Activated T-cell treated with anti-CD3 and anti-CD28 coated beads for 48 hours (primary cell): ENCODE measurements around the gene DNAJB9.

Source experiments
- DNase-seq: peaks from one replicate; pipeline ENCODE4 v3.0.0-alpha.2; 2020; ENCODE audit warnings: low read depth

Gene DNAJB9

GRCh38 chr7:108605559-108606201 is 36.0 kb downstream of the DNAJB9 start:
- DNase-seq = no peak

GRCh38 chr7:108609643-108610042 is 40.0 kb downstream of the DNAJB9 start:
- no peak for DNase-seq

GRCh38 chr7:108611268-108611667 is 41.6 kb downstream of the DNAJB9 start:
- DNase-seq = no peak

GRCh38 chr7:108613147-108613948 is 43.7 kb downstream of the DNAJB9 start:
- DNase-seq = no peak

- no peak for DNase-seq
Measured at GRCh38 chr7:108613949-108614381, 44.3 kb downstream of the DNAJB9 start.

GRCh38 chr7:108614896-108615295 is 45.2 kb downstream of the DNAJB9 start:
- no peak for DNase-seq

GRCh38 chr7:108618056-108618455 is 48.4 kb downstream of the DNAJB9 start:
- no peak for DNase-seq

GRCh38 chr7:108623220-108623619 is 53.5 kb downstream of the DNAJB9 start:
- no peak for DNase-seq
